NCI-H2081 treated with DMSO at 0.1 percent for 48 hours (cell line): Measurements from ENCODE around the gene UBR4.

Experiments used
- DNase-seq: peaks from one replicate; lab custom pipeline; 2025; lab: John Stamatoyannopoulos, UW

The UBR4 gene

GRCh38 chr1:19036041-19036812 lies 173.8 kb downstream of the UBR4 start:
- DNase-seq = no peak

- DNase-seq = no peak
These were observed 174.6 kb downstream of the UBR4 start for GRCh38 chr1:19035377-19036040.

DNA sequence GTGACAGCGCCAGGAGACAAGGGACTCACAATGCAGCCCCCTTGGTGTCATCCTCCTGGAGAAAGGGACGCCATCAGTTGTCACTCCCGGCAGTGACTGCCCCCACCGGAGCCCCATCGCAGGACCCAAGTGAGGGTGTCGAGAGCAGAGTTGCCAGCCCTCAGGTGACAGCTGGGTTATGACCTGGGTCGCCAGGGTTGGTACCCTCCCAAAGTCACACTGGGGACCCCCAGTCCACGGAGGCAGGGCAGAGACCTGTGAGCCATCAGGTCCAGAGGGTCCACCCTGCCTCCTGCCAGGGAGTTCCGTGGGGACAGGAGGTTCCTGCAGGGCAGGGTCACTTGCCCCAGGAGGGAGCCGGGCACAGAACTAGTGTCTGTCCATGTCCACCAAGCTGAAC lies 175.3 kb downstream of the UBR4 start:
- DNase-seq = no peak

DNA sequence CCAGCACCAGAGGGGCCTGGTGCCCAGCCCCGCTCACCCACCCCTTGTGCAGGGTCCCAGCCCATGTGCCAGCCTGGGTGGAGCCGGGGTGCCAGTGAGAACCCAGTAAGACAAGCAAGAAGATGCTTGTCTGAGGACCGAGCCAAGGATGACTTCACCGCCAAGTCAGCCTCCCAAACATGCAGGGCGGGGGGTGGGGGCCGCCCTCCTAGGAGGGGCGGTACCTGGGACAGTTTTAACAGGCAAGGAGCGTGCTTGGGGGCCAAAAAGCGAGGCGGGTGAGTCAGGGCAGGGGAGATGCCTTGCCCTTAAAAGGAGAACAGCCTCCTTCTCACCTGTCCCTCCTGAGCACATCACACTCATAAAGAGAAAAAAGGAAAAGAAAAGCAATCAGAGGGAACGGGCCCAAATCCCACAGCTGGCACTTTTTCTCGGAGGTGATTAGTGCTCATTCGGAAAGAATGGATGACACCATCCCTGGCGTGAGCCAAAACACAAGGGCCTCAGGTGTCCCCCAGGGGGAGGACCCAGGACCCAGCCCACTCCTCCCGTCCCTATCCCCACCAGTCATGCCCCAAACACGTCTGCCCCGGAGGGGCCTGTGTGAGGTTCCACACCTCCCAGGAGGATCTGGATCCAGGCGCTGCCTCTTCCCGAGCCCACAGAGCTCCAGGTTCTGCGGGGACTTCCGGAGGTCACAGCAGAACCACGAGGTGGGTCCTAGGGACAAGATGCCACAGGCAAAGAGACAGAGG lies 176.0 kb downstream of the UBR4 start:
- DNase-seq = no peak

DNA sequence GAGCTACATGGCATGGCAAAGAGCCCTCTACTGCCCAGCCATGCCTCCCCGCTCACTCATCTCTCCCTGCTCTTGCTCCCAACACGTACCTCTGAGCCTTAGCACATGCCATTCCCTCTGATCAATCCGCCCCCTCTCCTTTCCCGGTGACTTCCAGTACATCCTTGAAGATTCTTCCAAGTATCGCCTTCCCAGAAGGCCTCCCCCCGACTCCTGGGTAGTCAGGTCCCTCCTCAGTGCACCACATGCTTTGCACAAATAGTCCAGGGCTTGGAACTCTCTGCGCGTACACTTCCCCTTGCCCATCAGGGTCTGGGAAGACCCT lies 176.6 kb downstream of the UBR4 start:
- DNase-seq = no peak

- no peak for DNase-seq
These were observed 177.2 kb downstream of the UBR4 start for GRCh38 chr1:19032701-19033514.

DNA sequence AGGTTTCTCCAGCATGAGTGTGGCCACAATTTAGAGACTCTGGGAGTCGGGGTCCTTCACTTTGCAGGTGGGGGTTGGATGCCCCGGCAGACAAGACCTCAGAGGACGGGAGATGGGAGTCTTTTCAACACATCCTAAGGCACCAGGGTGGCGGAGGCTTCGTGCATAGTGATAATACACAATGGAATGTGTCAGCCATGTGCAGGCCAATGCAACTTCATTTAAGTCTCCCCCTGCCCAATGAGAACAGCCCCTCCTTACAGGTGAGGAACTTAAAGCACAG lies 177.7 kb downstream of the UBR4 start:
- no peak for DNase-seq

GRCh38 chr1:19029191-19030085 lies 180.6 kb downstream of the UBR4 start:
- no peak for DNase-seq

- no peak for DNase-seq
These were observed 181.4 kb downstream of the UBR4 start for GRCh38 chr1:19028546-19029129.

DNA sequence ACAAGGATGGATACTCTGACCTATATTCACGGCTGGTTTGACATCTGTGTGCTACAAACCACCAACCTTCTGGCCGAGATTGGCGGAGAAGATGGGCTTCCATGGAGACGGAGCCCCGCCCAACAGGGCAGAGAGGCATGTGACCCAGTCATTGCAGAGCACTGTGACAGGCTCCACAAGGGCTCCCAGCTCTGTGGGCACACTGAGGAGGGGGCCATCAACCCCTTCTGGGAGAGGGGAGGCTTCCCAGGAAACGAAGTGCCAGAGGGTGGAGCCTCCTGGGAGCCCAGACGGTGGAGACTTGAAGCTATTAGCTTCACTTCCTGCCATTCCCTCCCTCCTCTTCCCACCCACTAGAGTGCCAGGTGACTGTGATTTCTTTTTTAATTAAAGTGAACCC lies 182.0 kb downstream of the UBR4 start:
- no peak for DNase-seq
